Hepatocyte (in vitro differentiated cells): Measurements from ENCODE around the gene USP1. TPM values are rescaled to one million over a fixed set of nuclear protein-coding genes. Genes with fewer than 3 reads are reported as not detected.

Experiments
- DNase-seq: peaks from one replicate; pipeline ENCODE4 v3.0.0-alpha.2; 2016; ENCODE audit warnings: low spot score
- H2AFZ ChIP-seq: fragments of 200-600 bp; sonication (generic); 2 replicates; pipeline ENCODE4 v1.6.0; 2016; ENCODE audit warnings: antibody characterized with exemption, mild to moderate bottlenecking
- H3K27ac ChIP-seq: fragments of 200-600 bp; sonication (generic); 2 replicates; pipeline ENCODE4 v1.5.1; 2016; ENCODE audit warnings: mild to moderate bottlenecking
- H3K27me3 ChIP-seq: fragments of 200-600 bp; sonication (generic); 2 replicates; pipeline ENCODE4 v1.6.1; 2016
- H3K36me3 ChIP-seq: fragments of 200-600 bp; sonication (generic); replicated peaks from 2 replicates; pipeline ENCODE4 v1.5.1; 2016; ENCODE audit warnings: low read depth; ENCODE audit not compliant: insufficient read depth
- H3K4me1 ChIP-seq: fragments of 200-600 bp; sonication (generic); 2 replicates; pipeline ENCODE4 v1.5.1; 2016; ENCODE audit warnings: mild to moderate bottlenecking, moderate library complexity; ENCODE audit not compliant: insufficient read depth
- H3K4me2 ChIP-seq: fragments of 200-600 bp; sonication (generic); 2 replicates; pipeline ENCODE4 v1.6.0; 2016
- H3K4me3 ChIP-seq: fragments of 200-600 bp; sonication (generic); 2 replicates; pipeline ENCODE4 v1.5.1; 2016; ENCODE audit warnings: mild to moderate bottlenecking
- H3K79me2 ChIP-seq: fragments of 200-600 bp; sonication (generic); 2 replicates; pipeline ENCODE4 v1.6.0; 2017; ENCODE audit warnings: mild to moderate bottlenecking
- H3K9me2 ChIP-seq: fragments of 200-600 bp; sonication (generic); replicated peaks from 2 replicates; pipeline ENCODE4 v1.6.0; 2017; ENCODE audit warnings: mild to moderate bottlenecking; ENCODE audit not compliant: insufficient read depth
- H3K9me3 ChIP-seq: fragments of 200-600 bp; sonication (generic); 2 replicates; pipeline ENCODE4 v1.5.1; 2016; ENCODE audit warnings: low read depth, mild to moderate bottlenecking
- H4K20me1 ChIP-seq: fragments of 200-600 bp; sonication (generic); 2 replicates; pipeline ENCODE4 v1.6.0; 2016; ENCODE audit warnings: mild to moderate bottlenecking; ENCODE audit not compliant: insufficient read depth, poor library complexity, severe bottlenecking
- CTCF ChIP-seq: fragments of 200-600 bp; sonication (generic); IDR thresholded peaks from 2 replicates; pipeline ENCODE4 v1.5.1; 2016; ENCODE audit warnings: antibody characterized with exemption, mild to moderate bottlenecking; ENCODE audit not compliant: poor library complexity
- EZH2 ChIP-seq: fragments of 200-600 bp; sonication (generic); IDR thresholded peaks from 2 replicates; pipeline ENCODE4 v1.6.1; 2016; ENCODE audit warnings: antibody characterized with exemption, mild to moderate bottlenecking, borderline replicate concordance
- EZH2phosphoT487 ChIP-seq: fragments of 200-600 bp; sonication (generic); IDR thresholded peaks from one replicate; pipeline ENCODE4 v1.6.1; 2018; ENCODE audit warnings: antibody characterized with exemption, mild to moderate bottlenecking, low read depth, moderate library complexity; ENCODE audit not compliant: unreplicated experiment, severe bottlenecking
- WGBS: methylation state at CpG from one replicate; pipeline ENCODE4 v1.1.6; 2016; ENCODE audit warnings: low lambda C conversion rate; ENCODE audit errors: missing lambda C conversion rate; 5-methylcytosine and 5-hydroxymethylcytosine counted together
- polyA plus RNA-seq: library from polyadenylated mRNA; unstranded; fragments of >200 nt; fragmentation: Nextera tagmentation; extraction: Ambion mirVana; gene quantifications from 2 replicates; pipeline ENCODE4 v1.2.1, GENCODE V29; 2016
- total RNA-seq: library from RNA; depleted of rRNA; stranded (reverse); fragments of >200 nt; gene quantifications from 2 replicates; pipeline ENCODE4 v1.2.3, GENCODE V29; 2014

Gene USP1
- total and polyA plus RNA-seq, 2 experiments from 2014 or later = 11.6 to 28.5 TPM

GRCh38 chr1:62476525-62477219 lies 39.8 kb downstream of the USP1 start:
- H3K27ac ChIP-seq = no peak overlapping the region
- H4K20me1 ChIP-seq = no peaks in the 10 kb centered on the region
- H3K4me1 ChIP-seq = no peaks in the 10 kb centered on the region
- peaks cover 7% of the 10 kb centered on the region for H3K36me3 ChIP-seq
- TF ChIP-seq EZH2phosphoT487 = no peak
- no peak for TF ChIP-seq EZH2
- TF ChIP-seq CTCF = no peak
- H2AFZ ChIP-seq = no peak overlapping the region
- 73% methylated on average over 3 of the region's 3 CpGs for WGBS
- H3K9me2 ChIP-seq = no peaks in the 10 kb centered on the region
- DNase-seq = no peak
- H3K27me3 ChIP-seq = no peaks in the 10 kb centered on the region
- no peaks in the 10 kb centered on the region for H3K79me2 ChIP-seq
- no peak overlapping the region for H3K4me3 ChIP-seq
- H3K4me2 ChIP-seq = no peak overlapping the region
- no peaks in the 10 kb centered on the region for H3K9me3 ChIP-seq

- DNase-seq = no peak
- H3K4me3 ChIP-seq = no peak overlapping the region
- no peak overlapping the region for H3K4me2 ChIP-seq
- H3K27ac ChIP-seq = no peak overlapping the region
- TF ChIP-seq EZH2 = no peak
- no peak for TF ChIP-seq CTCF
- TF ChIP-seq EZH2phosphoT487 = no peak
- H4K20me1 ChIP-seq = no peaks in the 10 kb centered on the region
- 85% methylated on average over 3 of the region's 3 CpGs for WGBS
- no peak overlapping the region for H2AFZ ChIP-seq
- H3K9me2 ChIP-seq = no peaks in the 10 kb centered on the region
- no peaks in the 10 kb centered on the region for H3K79me2 ChIP-seq
- H3K4me1 ChIP-seq = no peaks in the 10 kb centered on the region
- no peaks in the 10 kb centered on the region for H3K27me3 ChIP-seq
- H3K36me3 ChIP-seq = no peaks in the 10 kb centered on the region
- no peaks in the 10 kb centered on the region for H3K9me3 ChIP-seq
These were observed 44.8 kb downstream of the USP1 start for GRCh38 chr1:62481681-62482080.

GRCh38 chr1:62484824-62485468 lies 48.1 kb downstream of the USP1 start:
- DNase-seq = no peak
- Histone ChIP-seq H2AFZ (no peak overlapping the region), H3K9me3 (no peaks in the 10 kb centered on the region), H3K9me2 (no peaks in the 10 kb centered on the region), H3K36me3 (no peaks in the 10 kb centered on the region), H3K79me2 (no peaks in the 10 kb centered on the region), H3K4me2 (no peak overlapping the region), H3K27ac (no peak overlapping the region), H3K4me3 (no peak overlapping the region), H4K20me1 (no peaks in the 10 kb centered on the region), H3K27me3 (no peaks in the 10 kb centered on the region), H3K4me1 (no peaks in the 10 kb centered on the region)
- 92% methylated on average over 5 of the region's 5 CpGs for WGBS
- no peak for TF ChIP-seq EZH2
- no peak for TF ChIP-seq CTCF
- no peak for TF ChIP-seq EZH2phosphoT487
